ENCODE measurements around the gene RIOX2. TPM values are rescaled to one million over a fixed set of nuclear protein-coding genes. Genes with fewer than 3 reads are reported as not detected.
"Not testable (repeated sequence)": the region's sequence is repeated elsewhere in the genome, so short reads cannot be mapped to it uniquely, and the experiment has no call there.

RIOX2 gene
- polyA plus RNA-seq, 1 donor = 38.2 TPM

DNA sequence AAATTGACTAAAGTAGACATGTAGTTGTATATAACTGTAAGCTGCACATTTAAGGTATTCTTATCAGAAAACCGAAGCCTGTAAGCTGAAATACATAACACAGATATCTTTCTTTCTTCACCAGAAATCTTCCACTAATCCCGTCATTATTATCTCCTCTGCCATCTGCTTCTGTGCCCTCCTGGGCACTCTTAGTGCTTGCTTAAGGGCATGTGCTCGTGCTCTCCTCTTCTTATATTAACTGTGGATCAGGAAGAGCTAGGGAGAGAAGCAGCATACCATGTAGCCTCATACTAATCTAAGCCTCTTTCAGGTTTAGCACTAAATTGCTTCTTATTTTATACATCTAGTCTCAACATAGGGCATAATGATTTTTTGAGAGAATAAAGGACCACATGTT, 60.8 kb downstream of the RIOX2 start:
- no peak for DNase-seq (ENCODE audit: low read depth)

GRCh38 chr3:97910931-97911351, 61.3 kb downstream of the RIOX2 start:
- DNase-seq (ENCODE audit: low read depth) = no peak

DNA sequence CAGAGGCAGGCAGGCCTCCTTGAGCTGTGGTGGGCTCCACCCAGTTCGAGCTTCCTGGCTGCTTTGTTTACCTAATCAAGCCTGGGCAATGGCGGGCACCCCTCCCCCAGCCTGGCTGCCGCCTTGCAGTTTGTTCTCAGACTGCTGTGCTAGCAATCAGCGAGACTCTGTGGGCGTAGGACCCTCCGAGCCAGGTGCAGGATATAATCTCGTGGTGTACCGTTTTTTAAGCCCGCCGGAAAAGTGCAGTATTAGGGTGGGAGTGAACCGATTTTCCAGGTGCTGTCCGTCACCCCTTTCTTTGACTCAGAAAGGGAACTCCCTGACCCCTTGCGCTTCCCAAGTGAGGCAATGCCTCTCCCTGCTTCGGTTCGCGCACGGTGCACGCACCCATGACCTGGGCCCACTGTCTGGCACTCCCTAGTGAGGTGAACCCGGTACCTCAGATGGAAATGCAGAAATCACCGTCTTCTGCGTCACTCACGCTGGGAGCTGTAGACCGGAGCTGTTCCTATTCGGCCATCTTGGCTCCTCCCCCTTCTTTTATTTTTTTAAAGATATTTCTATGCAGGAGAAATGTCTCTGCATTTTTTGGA, 61.9 kb downstream of the RIOX2 start:
- DNase-seq (ENCODE audit: low read depth) = not testable (repeated sequence)

DNA sequence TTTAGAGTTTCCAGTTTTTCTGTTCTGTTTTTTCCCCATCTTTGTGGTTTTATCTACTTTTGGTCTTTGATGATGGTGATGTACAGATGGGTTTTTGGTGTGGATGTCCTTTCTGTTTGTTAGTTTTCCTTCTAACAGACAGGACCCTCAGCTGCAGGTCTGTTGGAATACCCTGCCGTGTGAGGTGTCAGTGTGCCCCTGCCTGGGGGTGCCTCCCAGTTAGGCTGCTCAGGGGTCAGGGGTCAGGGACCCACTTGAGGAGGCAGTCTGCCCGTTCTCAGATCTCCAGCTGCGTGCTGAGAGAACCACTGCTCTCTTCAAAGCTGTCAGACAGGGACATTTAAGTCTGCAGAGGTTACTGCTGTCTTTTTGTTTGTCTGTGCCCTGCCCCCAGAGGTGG, 62.4 kb downstream of the RIOX2 start:
- not testable (repeated sequence) for DNase-seq (ENCODE audit: low read depth)

DNA sequence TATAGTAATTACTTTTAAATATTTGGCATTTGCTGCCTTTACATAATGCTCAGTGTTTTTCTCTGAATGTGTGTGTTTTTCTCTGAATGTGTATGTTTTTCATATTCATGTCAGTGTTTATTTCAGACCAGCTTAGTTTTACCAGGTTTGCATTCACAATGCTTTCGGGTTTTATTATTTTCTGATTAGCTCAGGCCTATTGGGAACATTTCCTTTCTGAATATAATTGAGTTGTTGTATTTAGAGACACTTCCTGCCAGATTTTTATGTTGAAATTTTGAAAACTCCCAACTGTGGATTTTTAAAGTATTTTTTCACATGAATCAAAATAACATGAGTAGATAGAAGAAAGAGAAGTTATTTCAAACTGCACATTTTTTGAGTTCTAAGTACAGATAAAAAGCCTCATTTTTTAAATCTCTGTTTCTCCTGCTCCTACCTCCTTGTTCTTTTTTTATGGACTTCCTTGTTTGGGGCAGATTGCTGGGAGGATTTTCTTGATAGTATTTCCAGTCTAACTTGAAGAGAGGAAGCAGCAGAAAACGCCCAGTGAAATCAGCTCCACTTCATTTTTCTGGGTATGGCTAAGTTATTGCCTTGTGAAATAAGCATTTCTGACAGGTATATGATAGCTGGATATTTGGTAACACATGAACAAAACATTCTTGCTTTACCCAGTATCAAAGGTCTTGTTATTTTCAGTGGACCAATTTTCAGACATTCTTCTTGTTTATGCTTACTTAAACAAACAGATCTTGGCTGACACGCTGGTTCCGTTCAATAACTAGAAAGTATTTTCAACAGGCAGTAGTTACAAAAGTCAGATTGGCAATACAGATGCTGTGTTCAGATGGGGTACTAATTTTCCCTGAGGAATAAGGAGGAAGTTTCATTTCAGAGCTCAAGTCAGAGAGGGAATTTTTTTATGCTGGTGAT, 70.7 kb downstream of the RIOX2 start:
- no peak for DNase-seq (ENCODE audit: low read depth)

DNA sequence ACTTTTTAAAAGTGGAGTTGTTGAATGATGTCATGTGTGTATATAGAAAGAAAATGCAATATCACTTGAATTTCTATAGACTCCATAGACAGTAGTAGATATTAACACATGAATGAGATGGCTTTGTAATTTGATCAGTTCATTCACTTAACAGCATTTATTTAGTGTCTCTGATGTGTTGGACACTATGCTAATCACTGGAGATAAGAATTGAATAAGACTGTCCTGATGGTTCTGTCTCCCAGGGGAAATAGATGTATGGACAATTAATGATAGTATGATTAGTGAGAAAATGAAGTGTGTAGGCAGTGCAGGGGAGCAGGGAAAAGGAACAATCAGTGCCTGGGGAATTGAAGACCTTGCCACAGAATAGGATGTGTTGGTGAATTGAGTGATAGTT, 72.9 kb downstream of the RIOX2 start:
- no peak for DNase-seq (ENCODE audit: low read depth)

GRCh38 chr3:97896547-97896946, 75.7 kb downstream of the RIOX2 start:
- DNase-seq (ENCODE audit: low read depth) = no peak

GRCh38 chr3:97896129-97896528, 76.1 kb downstream of the RIOX2 start:
- no peak for DNase-seq (ENCODE audit: low read depth)

GRCh38 chr3:97895216-97895615, 77.0 kb downstream of the RIOX2 start:
- DNase-seq (ENCODE audit: low read depth) = no peak

- no peak for DNase-seq (ENCODE audit: low read depth)
These were observed 79.4 kb downstream of the RIOX2 start for GRCh38 chr3:97892852-97893251.

Other genes with a start within 250 kb of the RIOX2 start
- gene ARL6, start 207.7 kb downstream of the RIOX2 start, polyA plus RNA-seq (ENCODE audit: insufficient read length) = 6.4 TPM
- 23.3 TPM for gene CRYBG3, start 150.4 kb downstream of the RIOX2 start, polyA plus RNA-seq (ENCODE audit: insufficient read length)
- not detected for gene GABRR3, start 62.9 kb upstream of the RIOX2 start, polyA plus RNA-seq (ENCODE audit: insufficient read length)
- gene OR5AC2, start 114.7 kb upstream of the RIOX2 start, polyA plus RNA-seq (ENCODE audit: insufficient read length) = not detected
- 0.03 TPM for gene OR5H1, start 158.3 kb upstream of the RIOX2 start, polyA plus RNA-seq (ENCODE audit: insufficient read length)
- gene OR5H14, start 175.0 kb upstream of the RIOX2 start, polyA plus RNA-seq (ENCODE audit: insufficient read length) = not detected
- not detected for gene OR5H15, start 194.3 kb upstream of the RIOX2 start, polyA plus RNA-seq (ENCODE audit: insufficient read length)